ENCODE data around the gene NAT9. TPM values are rescaled to one million over a fixed set of nuclear protein-coding genes. Genes with fewer than 3 reads are reported as not detected.

The NAT9 gene
- total and polyA plus RNA-seq, 2 experiments from 2014 or later, result 29.2 to 34.8 TPM

DNA sequence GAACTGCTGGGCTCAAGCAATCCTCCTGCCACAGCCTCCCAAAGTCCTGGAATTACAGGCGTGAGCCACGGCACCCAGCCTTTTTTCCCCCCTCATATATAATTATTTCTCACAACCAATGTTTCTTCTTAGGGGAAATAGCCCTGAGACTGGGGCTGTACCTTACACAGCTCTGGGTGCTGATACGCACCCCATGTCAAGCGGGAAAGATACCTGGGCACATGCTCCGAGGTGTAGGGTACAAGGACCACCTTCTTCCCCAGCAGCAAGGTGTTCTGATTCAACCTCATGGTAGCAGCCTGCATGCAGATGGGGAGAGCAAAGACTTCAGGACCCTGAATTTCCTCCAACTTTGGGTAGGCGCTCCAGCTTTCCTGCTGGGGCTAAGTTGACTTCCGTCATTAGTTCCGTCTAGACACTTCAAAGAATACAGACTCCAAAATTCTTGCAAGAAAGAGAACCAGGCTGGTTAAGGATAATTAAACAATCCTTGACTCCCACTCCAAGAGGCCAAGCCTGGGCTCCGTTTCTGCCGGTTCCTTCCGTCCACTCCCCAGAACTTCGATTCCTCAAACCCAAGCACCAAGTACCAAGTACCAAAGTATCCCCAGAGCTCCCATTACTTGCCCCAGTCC, 619 bp downstream of the NAT9 start:
- Histone ChIP-seq H3K79me2 (peaks cover 33% of the 10 kb centered on the region), H3K4me2 (peak overlapping the region; percentile 95), H3K36me3 (replicated peaks; ENCODE audit: insufficient read depth, low read depth) (no peaks in the 10 kb centered on the region), H3K27me3 (no peaks in the 10 kb centered on the region), H3K27ac (peak overlapping the region; percentile 82), H2AFZ (peak overlapping the region; percentile 79), H3K9me3 (ENCODE audit: low read depth) (no peaks in the 10 kb centered on the region), H3K9me2 (replicated peaks; ENCODE audit: insufficient read depth) (no peaks in the 10 kb centered on the region), H4K20me1 (ENCODE audit: insufficient read depth, poor library complexity, severe bottlenecking) (no peaks in the 10 kb centered on the region), H3K4me1 (ENCODE audit: insufficient read depth) (peaks cover 10% of the 10 kb centered on the region), H3K4me3 (peak overlapping the region; percentile 79)
- TF ChIP-seq, protein P1, sequence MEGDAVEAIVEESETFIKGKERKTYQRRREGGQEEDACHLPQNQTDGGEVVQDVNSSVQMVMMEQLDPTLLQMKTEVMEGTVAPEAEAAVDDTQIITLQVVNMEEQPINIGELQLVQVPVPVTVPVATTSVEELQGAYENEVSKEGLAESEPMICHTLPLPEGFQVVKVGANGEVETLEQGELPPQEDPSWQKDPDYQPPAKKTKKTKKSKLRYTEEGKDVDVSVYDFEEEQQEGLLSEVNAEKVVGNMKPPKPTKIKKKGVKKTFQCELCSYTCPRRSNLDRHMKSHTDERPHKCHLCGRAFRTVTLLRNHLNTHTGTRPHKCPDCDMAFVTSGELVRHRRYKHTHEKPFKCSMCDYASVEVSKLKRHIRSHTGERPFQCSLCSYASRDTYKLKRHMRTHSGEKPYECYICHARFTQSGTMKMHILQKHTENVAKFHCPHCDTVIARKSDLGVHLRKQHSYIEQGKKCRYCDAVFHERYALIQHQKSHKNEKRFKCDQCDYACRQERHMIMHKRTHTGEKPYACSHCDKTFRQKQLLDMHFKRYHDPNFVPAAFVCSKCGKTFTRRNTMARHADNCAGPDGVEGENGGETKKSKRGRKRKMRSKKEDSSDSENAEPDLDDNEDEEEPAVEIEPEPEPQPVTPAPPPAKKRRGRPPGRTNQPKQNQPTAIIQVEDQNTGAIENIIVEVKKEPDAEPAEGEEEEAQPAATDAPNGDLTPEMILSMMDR (IDR thresholded peaks at IDR 0.05; ENCODE audit: poor library complexity), result no peak
- no peak for TF ChIP-seq EZH2phosphoT487 (IDR thresholded peaks at IDR 0.05; ENCODE audit: low read depth, severe bottlenecking, unreplicated experiment)
- no peak for TF ChIP-seq EZH2 (IDR thresholded peaks at IDR 0.05; ENCODE audit: borderline replicate concordance)
- no peak for DNase-seq (ENCODE audit: low spot score)
- 42% methylated on average over 12 of the region's 12 CpGs for WGBS (ENCODE audit: low lambda C conversion rate, missing lambda C conversion rate)

DNA sequence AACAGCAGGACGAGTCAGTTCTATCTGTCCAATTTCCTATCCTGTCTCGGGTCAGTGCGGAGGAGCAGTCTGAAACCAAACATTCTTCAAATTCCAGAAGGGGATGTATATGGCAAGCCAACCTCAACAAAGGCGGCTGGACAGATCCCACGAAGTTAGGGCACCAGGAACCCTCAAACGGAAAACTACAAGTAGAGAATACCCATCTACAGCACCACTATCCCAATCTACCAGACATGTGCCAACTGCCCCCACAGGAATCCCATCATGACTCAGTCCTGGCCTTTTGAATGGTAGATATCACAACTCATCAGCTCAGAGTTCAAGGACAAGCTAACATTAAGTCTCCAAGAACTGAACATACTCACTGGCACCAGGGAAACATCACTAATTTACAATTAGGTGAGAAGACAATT, 2.3 kb downstream of the NAT9 start:
- no peaks in the 10 kb centered on the region for H4K20me1 ChIP-seq (ENCODE audit: insufficient read depth, poor library complexity, severe bottlenecking)
- H3K27ac ChIP-seq, result peak overlapping the region; percentile 34
- peaks cover 24% of the 10 kb centered on the region for H3K4me1 ChIP-seq (ENCODE audit: insufficient read depth)
- no peak overlapping the region for H3K4me2 ChIP-seq
- no peaks in the 10 kb centered on the region for H3K9me3 ChIP-seq (ENCODE audit: low read depth)
- H3K9me2 ChIP-seq (replicated peaks; ENCODE audit: insufficient read depth), result no peaks in the 10 kb centered on the region
- H2AFZ ChIP-seq, result no peak overlapping the region
- no peaks in the 10 kb centered on the region for H3K36me3 ChIP-seq (replicated peaks; ENCODE audit: insufficient read depth, low read depth)
- H3K4me3 ChIP-seq, result no peak overlapping the region
- peaks cover 33% of the 10 kb centered on the region for H3K79me2 ChIP-seq
- DNase-seq (ENCODE audit: low spot score), result no peak
- TF ChIP-seq, protein P1 (IDR thresholded peaks at IDR 0.05; ENCODE audit: poor library complexity), result no peak
- TF ChIP-seq EZH2 (IDR thresholded peaks at IDR 0.05; ENCODE audit: borderline replicate concordance), result no peak
- no peak for TF ChIP-seq EZH2phosphoT487 (IDR thresholded peaks at IDR 0.05; ENCODE audit: low read depth, severe bottlenecking, unreplicated experiment)
- 48% methylated on average over 6 of the region's 6 CpGs for WGBS (ENCODE audit: low lambda C conversion rate, missing lambda C conversion rate)
- no peaks in the 10 kb centered on the region for H3K27me3 ChIP-seq

DNA sequence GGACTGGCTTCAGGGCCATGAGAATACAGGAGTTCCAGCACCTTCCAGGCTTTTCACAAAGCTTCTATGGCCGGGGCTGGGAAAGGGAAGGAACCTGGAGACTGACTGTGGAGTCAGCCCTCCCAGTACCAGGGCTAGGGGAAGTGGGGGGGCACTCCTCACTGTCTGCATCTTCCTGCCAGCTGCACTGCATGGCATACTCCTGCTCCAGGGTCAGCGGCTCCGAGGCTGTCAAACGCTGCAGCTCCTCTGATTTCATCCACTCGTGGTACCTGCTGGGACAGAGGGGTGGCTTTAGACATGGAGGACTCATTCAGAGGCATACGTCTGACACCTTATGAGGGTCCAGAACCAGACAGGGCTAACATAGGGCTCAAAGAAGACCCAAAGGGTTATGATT, 2.7 kb downstream of the NAT9 start:
- peaks cover 33% of the 10 kb centered on the region for H3K79me2 ChIP-seq
- DNase-seq (ENCODE audit: low spot score), result no peak
- no peaks in the 10 kb centered on the region for H4K20me1 ChIP-seq (ENCODE audit: insufficient read depth, poor library complexity, severe bottlenecking)
- no peak overlapping the region for H3K4me3 ChIP-seq
- H3K36me3 ChIP-seq (replicated peaks; ENCODE audit: insufficient read depth, low read depth), result no peaks in the 10 kb centered on the region
- H3K9me3 ChIP-seq (ENCODE audit: low read depth), result no peaks in the 10 kb centered on the region
- peak overlapping the region; percentile 34 for H3K27ac ChIP-seq
- WGBS (ENCODE audit: low lambda C conversion rate, missing lambda C conversion rate), result 91% methylated on average over 6 of the region's 6 CpGs
- H2AFZ ChIP-seq, result no peak overlapping the region
- H3K9me2 ChIP-seq (replicated peaks; ENCODE audit: insufficient read depth), result no peaks in the 10 kb centered on the region
- TF ChIP-seq EZH2 (IDR thresholded peaks at IDR 0.05; ENCODE audit: borderline replicate concordance) (no peak), EZH2phosphoT487 (IDR thresholded peaks at IDR 0.05; ENCODE audit: low read depth, severe bottlenecking, unreplicated experiment) (no peak)
- TF ChIP-seq, protein P1 (IDR thresholded peaks at IDR 0.05; ENCODE audit: poor library complexity), result no peak
- H3K4me1 ChIP-seq (ENCODE audit: insufficient read depth), result peaks cover 25% of the 10 kb centered on the region
- no peak overlapping the region for H3K4me2 ChIP-seq
- no peaks in the 10 kb centered on the region for H3K27me3 ChIP-seq
